Liver (tissue), 9 donors: ENCODE results near the gene ADA. TPM values are rescaled to one million over a fixed set of nuclear protein-coding genes. Genes with fewer than 3 reads are reported as not detected.

Experiments
- DNase-seq: peaks from one replicate; pipeline ENCODE4 v3.0.0-alpha.2; 2017; ENCODE audit warnings: low spot score
- H3K27ac ChIP-seq, 2 donors: one replicate each; pipeline ENCODE4 v1.7.0; 2013; ENCODE audit warnings: inconsistent platforms in 2 of 2, low read length in 2 of 2, control low read depth in 1 of 2, low read depth in 1 of 2, mild to moderate bottlenecking in 1 of 2
- H3K27me3 ChIP-seq, 4 donors: one replicate each; pipeline versions ENCODE4 v1.6.1 to v1.7.0; 2013; ENCODE audit warnings: low read length in 3 of 4, inconsistent platforms in 1 of 4, mild to moderate bottlenecking in 1 of 4, moderate library complexity in 1 of 4; ENCODE audit not compliant: control insufficient read depth in 4 of 4, insufficient read depth in 4 of 4
- H3K36me3 ChIP-seq, 4 donors: one replicate each; pipeline versions ENCODE4 v1.6.1 to v1.7.0; 2013; ENCODE audit warnings: low read length in 3 of 4, mild to moderate bottlenecking in 3 of 4, low read depth in 1 of 4, moderate library complexity in 1 of 4; ENCODE audit not compliant: control insufficient read depth in 4 of 4, insufficient read depth in 3 of 4
- H3K4me1 ChIP-seq, 4 donors: one replicate each; pipeline versions ENCODE4 v1.6.1 to v1.7.0; 2013; ENCODE audit warnings: low read length in 3 of 4, mild to moderate bottlenecking in 3 of 4, moderate library complexity in 1 of 4; ENCODE audit not compliant: control insufficient read depth in 4 of 4, insufficient read depth in 4 of 4
- H3K4me3 ChIP-seq, 3 donors: one replicate each; pipeline versions ENCODE4 v1.6.1 to v1.7.0; 2013; ENCODE audit warnings: low read length in 3 of 3, control low read depth in 1 of 3, low read depth in 1 of 3, mild to moderate bottlenecking in 1 of 3
- H3K9ac ChIP-seq, 2 donors: one replicate each; pipeline ENCODE4 v1.7.0; 2013; ENCODE audit warnings: low read length in 2 of 2, mild to moderate bottlenecking in 2 of 2, moderate library complexity in 2 of 2, control low read depth in 1 of 2, low read depth in 1 of 2
- H3K9me3 ChIP-seq, 4 donors: one replicate each; pipeline versions ENCODE4 v1.6.1 to v1.7.0; 2013; ENCODE audit warnings: low read length in 3 of 4; ENCODE audit not compliant: control insufficient read depth in 4 of 4
- ATF3 ChIP-seq: IDR thresholded peaks from 2 replicates; pipeline ENCODE4 v1.6.1; 2016; ENCODE audit warnings: antibody characterized with exemption
- CTCF ChIP-seq: fragments of 150-350 bp; IDR thresholded peaks from 2 replicates; pipeline ENCODE4 v1.5.1; 2017; ENCODE audit warnings: improper control_type of control experiment, low read depth, low read length; ENCODE audit not compliant: missing input control
- EGR1 ChIP-seq, 2 donors: IDR thresholded peaks; 2 replicates each; pipeline ENCODE4 v1.6.1; 2016 to 2018; ENCODE audit warnings: antibody characterized with exemption in 2 of 2, low read depth in 2 of 2
- FOXA1 ChIP-seq: IDR thresholded peaks from 2 replicates; pipeline ENCODE4 v1.6.1; 2016; ENCODE audit warnings: antibody characterized with exemption
- HNF4A ChIP-seq, 2 donors: conservative IDR thresholded peaks; 2 replicates each; pipeline ENCODE4 v1.6.1; 2016; ENCODE audit warnings: antibody characterized with exemption in 2 of 2, mild to moderate bottlenecking in 2 of 2
- HNF4G ChIP-seq: IDR thresholded peaks from 2 replicates; pipeline ENCODE4 v1.6.1; 2016; ENCODE audit warnings: antibody characterized with exemption
- NR2F2 ChIP-seq: IDR thresholded peaks from 2 replicates; pipeline ENCODE4 v1.6.1; 2016; ENCODE audit warnings: antibody characterized with exemption
- RAD21 ChIP-seq, 2 donors: IDR thresholded peaks; 2 replicates each; pipeline ENCODE4 v1.6.1; 2016; ENCODE audit warnings: antibody characterized with exemption in 2 of 2, mild to moderate bottlenecking in 2 of 2
- RXRA ChIP-seq, 2 donors: IDR thresholded peaks; 2 replicates each; pipeline ENCODE4 v1.6.1; 2017 to 2018; ENCODE audit warnings: antibody characterized with exemption in 2 of 2, mild to moderate bottlenecking in 1 of 2
- TAF1 ChIP-seq: conservative IDR thresholded peaks from 2 replicates; pipeline ENCODE4 v1.6.1; 2016; ENCODE audit warnings: antibody characterized with exemption, mild to moderate bottlenecking
- YY1 ChIP-seq: IDR thresholded peaks from 2 replicates; pipeline ENCODE4 v1.6.1; 2016; ENCODE audit warnings: antibody characterized with exemption, mild to moderate bottlenecking
- ZBTB33 ChIP-seq: IDR thresholded peaks from 2 replicates; pipeline ENCODE4 v1.6.1; 2016; ENCODE audit warnings: antibody characterized with exemption
- WGBS: extraction: QIAGEN DNeasy Blood & Tissue Kit; methylation state at CpG from one replicate; pipeline ENCODE4 v1.1.7; 2013; 5-methylcytosine and 5-hydroxymethylcytosine counted together
- polyA plus RNA-seq, 2 donors: library from polyadenylated mRNA; stranded (reverse) in 1 of 2; unstranded in 1 of 2; fragments of 200-250 nt in 1 of 2; fragments of >200 nt in 1 of 2; fragmentation: Nextera tagmentation in 1 of 2; extraction: Ambion mirVana in 1 of 2; gene quantifications; one replicate each; pipeline versions ENCODE4 v1.2.1 to v1.2.3, GENCODE V29; 2013 to 2015
- total RNA-seq, 2 donors: library from RNA; depleted of rRNA; stranded (reverse); fragments of >200 nt; gene quantifications; one replicate each; pipeline ENCODE4 v1.2.3, GENCODE V29; 2014
- TF ChIP-seq, protein P1 (sequence below): IDR thresholded peaks from 2 replicates; pipeline ENCODE4 v1.6.1; 2016; ENCODE audit warnings: antibody characterized with exemption, mild to moderate bottlenecking
- TF ChIP-seq, protein P2 (sequence below): IDR thresholded peaks from 2 replicates; pipeline ENCODE4 v1.6.1; 2016; ENCODE audit warnings: antibody characterized with exemption
- donor health status: healthy.
- donor health status: healthy.
- donor health status: healthy.
- donor health status: healthy.
- donor health status: healthy.

The ADA gene
- total and polyA plus RNA-seq, 4 donors: 2.9 to 7.7 (median 3.0) TPM

DNA sequence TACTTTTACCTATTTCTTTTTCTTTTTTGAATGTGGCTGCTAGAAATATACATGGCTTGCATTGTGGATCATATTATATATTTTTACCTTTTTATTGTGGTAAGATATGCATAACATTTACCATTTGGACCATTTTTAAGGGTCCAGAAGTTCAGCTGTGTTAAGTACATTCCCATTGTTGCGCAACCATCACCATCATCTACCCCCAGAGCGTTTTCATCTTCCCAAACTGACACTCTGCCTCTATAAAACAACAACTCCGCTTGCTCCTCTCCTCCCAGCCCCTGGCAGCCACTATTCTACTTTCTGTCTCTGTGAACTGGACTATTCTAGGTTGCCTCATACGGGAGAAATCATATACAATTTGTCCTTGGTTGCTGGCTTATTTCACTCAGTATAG lies 35.4 kb upstream of the ADA start:
- no peak for DNase-seq

More for the DNA sequence above, 35.4 kb upstream of the ADA start:
- Histone ChIP-seq H3K36me3 (no peaks in the 10 kb centered on the region), H3K9ac (no peak overlapping the region), H3K4me3 (no peak overlapping the region), H3K27me3 (no peaks in the 10 kb centered on the region), H3K27ac (no peak overlapping the region), H3K4me1 (peaks cover 1 to 21% (median 10%) of the 10 kb centered on the region in 4 donors), H3K9me3 (no peaks in the 10 kb centered on the region)
- TF ChIP-seq FOXA1 (no peak), RXRA (IDR thresholded peaks at IDR 0.05) (no peak), HNF4A (conservative IDR thresholded peaks at IDR 0.05) (no peak), HNF4G (no peak), EGR1 (IDR thresholded peaks at IDR 0.05; ENCODE audit: low read depth in 2 of 2) (no peak), ZBTB33 (no peak), ATF3 (no peak), CTCF (no peak), TAF1 (no peak), YY1 (no peak), RAD21 (IDR thresholded peaks at IDR 0.05) (no peak), NR2F2 (no peak)
- TF ChIP-seq, protein P1, sequence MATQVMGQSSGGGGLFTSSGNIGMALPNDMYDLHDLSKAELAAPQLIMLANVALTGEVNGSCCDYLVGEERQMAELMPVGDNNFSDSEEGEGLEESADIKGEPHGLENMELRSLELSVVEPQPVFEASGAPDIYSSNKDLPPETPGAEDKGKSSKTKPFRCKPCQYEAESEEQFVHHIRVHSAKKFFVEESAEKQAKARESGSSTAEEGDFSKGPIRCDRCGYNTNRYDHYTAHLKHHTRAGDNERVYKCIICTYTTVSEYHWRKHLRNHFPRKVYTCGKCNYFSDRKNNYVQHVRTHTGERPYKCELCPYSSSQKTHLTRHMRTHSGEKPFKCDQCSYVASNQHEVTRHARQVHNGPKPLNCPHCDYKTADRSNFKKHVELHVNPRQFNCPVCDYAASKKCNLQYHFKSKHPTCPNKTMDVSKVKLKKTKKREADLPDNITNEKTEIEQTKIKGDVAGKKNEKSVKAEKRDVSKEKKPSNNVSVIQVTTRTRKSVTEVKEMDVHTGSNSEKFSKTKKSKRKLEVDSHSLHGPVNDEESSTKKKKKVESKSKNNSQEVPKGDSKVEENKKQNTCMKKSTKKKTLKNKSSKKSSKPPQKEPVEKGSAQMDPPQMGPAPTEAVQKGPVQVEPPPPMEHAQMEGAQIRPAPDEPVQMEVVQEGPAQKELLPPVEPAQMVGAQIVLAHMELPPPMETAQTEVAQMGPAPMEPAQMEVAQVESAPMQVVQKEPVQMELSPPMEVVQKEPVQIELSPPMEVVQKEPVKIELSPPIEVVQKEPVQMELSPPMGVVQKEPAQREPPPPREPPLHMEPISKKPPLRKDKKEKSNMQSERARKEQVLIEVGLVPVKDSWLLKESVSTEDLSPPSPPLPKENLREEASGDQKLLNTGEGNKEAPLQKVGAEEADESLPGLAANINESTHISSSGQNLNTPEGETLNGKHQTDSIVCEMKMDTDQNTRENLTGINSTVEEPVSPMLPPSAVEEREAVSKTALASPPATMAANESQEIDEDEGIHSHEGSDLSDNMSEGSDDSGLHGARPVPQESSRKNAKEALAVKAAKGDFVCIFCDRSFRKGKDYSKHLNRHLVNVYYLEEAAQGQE: no peak
- TF ChIP-seq, protein P2, sequence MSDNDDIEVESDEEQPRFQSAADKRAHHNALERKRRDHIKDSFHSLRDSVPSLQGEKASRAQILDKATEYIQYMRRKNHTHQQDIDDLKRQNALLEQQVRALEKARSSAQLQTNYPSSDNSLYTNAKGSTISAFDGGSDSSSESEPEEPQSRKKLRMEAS: no peak
- 79% methylated on average over 4 of the region's 4 CpGs for WGBS
